Measurements from ENCODE around the gene GGNBP2. TPM values are rescaled to one million over a fixed set of nuclear protein-coding genes. Genes with fewer than 3 reads are reported as not detected.

GGNBP2 gene
- total and polyA plus RNA-seq, 2 donors from 2014 or later: 43.0 to 86.8 TPM

- FAIRE-seq: no peak
- H3K36me3 ChIP-seq (ENCODE audit: control insufficient read depth in 2 of 3, insufficient read depth in 3 of 3, low read length in 3 of 3): peaks cover 0 to 27% (median 24%) of the 10 kb centered on the region in 3 donors
- H3K27ac ChIP-seq (ENCODE audit: low read depth in 2 of 2, low read length in 2 of 2): no peak overlapping the region
- H3K4me1 ChIP-seq (ENCODE audit: control insufficient read depth in 2 of 3, insufficient read depth in 2 of 3, low read depth in 1 of 3, low read length in 3 of 3): no peaks in the 10 kb centered on the region
- H3K27me3 ChIP-seq (ENCODE audit: control insufficient read depth, insufficient read depth, low read length): no peaks in the 10 kb centered on the region
- H3K9me3 ChIP-seq (ENCODE audit: control insufficient read depth in 2 of 3, insufficient read depth in 1 of 3, low read length in 3 of 3): no peaks in the 10 kb centered on the region
- DNase-seq: no peak
- no peak overlapping the region for H3K4me3 ChIP-seq (ENCODE audit: low read length in 3 of 3)
- H3K9ac ChIP-seq (ENCODE audit: low read length in 3 of 3): no peak overlapping the region
- no peak for TF ChIP-seq CTCF (IDR thresholded peaks at IDR 0.05; ENCODE audit: borderline replicate concordance, extremely low read depth, insufficient read depth)
- intact Hi-C loops (cut with DNase I): no loop called here
Observed at GRCh38 chr17:36524428-36524876, 20.3 kb upstream of the GGNBP2 start.

- no peak for DNase-seq
- H3K36me3 ChIP-seq (ENCODE audit: control insufficient read depth in 2 of 3, insufficient read depth in 3 of 3, low read length in 3 of 3): peaks cover 0 to 34% (median 27%) of the 10 kb centered on the region in 3 donors
Observed at GRCh38 chr17:36525113-36525512, 19.6 kb upstream of the GGNBP2 start.

GRCh38 chr17:36525888-36526287 is 18.8 kb upstream of the GGNBP2 start:
- Histone ChIP-seq H3K27me3 (ENCODE audit: control insufficient read depth, insufficient read depth, low read length) (no peaks in the 10 kb centered on the region), H3K36me3 (ENCODE audit: control insufficient read depth in 2 of 3, insufficient read depth in 3 of 3, low read length in 3 of 3) (peaks cover 0 to 34% (median 27%) of the 10 kb centered on the region in 3 donors), H3K4me3 (ENCODE audit: low read length in 3 of 3) (no peak overlapping the region), H3K9ac (ENCODE audit: low read length in 3 of 3) (no peak overlapping the region), H3K4me1 (ENCODE audit: control insufficient read depth in 2 of 3, insufficient read depth in 2 of 3, low read depth in 1 of 3, low read length in 3 of 3) (no peaks in the 10 kb centered on the region), H3K9me3 (ENCODE audit: control insufficient read depth in 2 of 3, insufficient read depth in 1 of 3, low read length in 3 of 3) (no peaks in the 10 kb centered on the region), H3K27ac (ENCODE audit: low read depth in 2 of 2, low read length in 2 of 2) (no peak overlapping the region)
- no peak for DNase-seq
- FAIRE-seq: no peak
- TF ChIP-seq CTCF (IDR thresholded peaks at IDR 0.05; ENCODE audit: borderline replicate concordance, extremely low read depth, insufficient read depth): no peak
- intact Hi-C loops (cut with DNase I): no loop called here

More at GRCh38 chr17:36525113-36525512, 19.6 kb upstream of the GGNBP2 start:
- Histone ChIP-seq H3K4me3 (ENCODE audit: low read length in 3 of 3) (no peak overlapping the region), H3K9me3 (ENCODE audit: control insufficient read depth in 2 of 3, insufficient read depth in 1 of 3, low read length in 3 of 3) (no peaks in the 10 kb centered on the region), H3K9ac (ENCODE audit: low read length in 3 of 3) (no peak overlapping the region), H3K27me3 (ENCODE audit: control insufficient read depth, insufficient read depth, low read length) (no peaks in the 10 kb centered on the region), H3K4me1 (ENCODE audit: control insufficient read depth in 2 of 3, insufficient read depth in 2 of 3, low read depth in 1 of 3, low read length in 3 of 3) (no peaks in the 10 kb centered on the region), H3K27ac (ENCODE audit: low read depth in 2 of 2, low read length in 2 of 2) (no peak overlapping the region)
- no peak for TF ChIP-seq CTCF (IDR thresholded peaks at IDR 0.05; ENCODE audit: borderline replicate concordance, extremely low read depth, insufficient read depth)
- intact Hi-C loops (cut with DNase I): no loop called here
- no peak for FAIRE-seq
